IPS DF 6.9 (cell line): ENCODE results near the gene ABT1.

ENCODE experiments used
- DNase-seq: peaks from one replicate; pipeline ENCODE4 v3.0.0-alpha.2; 2013; ENCODE audit warnings: low read depth, low spot score
- H3K27ac ChIP-seq: one replicate; pipeline ENCODE4 v1.5.1; 2013; ENCODE audit warnings: low read length, control low read depth
- H3K27me3 ChIP-seq: 2 replicates; pipeline ENCODE4 v1.6.1; 2013; ENCODE audit warnings: mild to moderate bottlenecking, low read length; ENCODE audit not compliant: control insufficient read depth, insufficient read depth
- H3K36me3 ChIP-seq: 2 replicates; pipeline ENCODE4 v1.6.1; 2013; ENCODE audit warnings: low read length; ENCODE audit not compliant: control insufficient read depth, insufficient read depth
- H3K4me1 ChIP-seq: 2 replicates; pipeline ENCODE4 v1.6.1; 2013; ENCODE audit warnings: low read length; ENCODE audit not compliant: control insufficient read depth, insufficient read depth
- H3K4me3 ChIP-seq: 2 replicates; pipeline ENCODE4 v1.5.1; 2013; ENCODE audit warnings: mild to moderate bottlenecking, low read length
- H3K9me3 ChIP-seq: 2 replicates; pipeline ENCODE4 v1.6.1; 2013; ENCODE audit warnings: low read length, inconsistent platforms; ENCODE audit not compliant: control insufficient read depth, insufficient read depth
- WGBS: extraction: QIAGEN DNeasy Blood & Tissue Kit; methylation state at CpG from one replicate; pipeline ENCODE4 v1.1.7; 2013; ENCODE audit warnings: mixed read lengths, missing lambda C conversion rate; ENCODE audit not compliant: insufficient read length, insufficient coverage; 5-methylcytosine and 5-hydroxymethylcytosine counted together

Gene ABT1

GRCh38 chr6:26629359-26629758, 32.6 kb downstream of the ABT1 start:
- no peaks in the 10 kb centered on the region for H3K9me3 ChIP-seq
- no peak for DNase-seq
- H3K27ac ChIP-seq = no peak overlapping the region
- no CpG with 5 or more reads among the region's 1 CpG for WGBS
- H3K4me1 ChIP-seq = no peaks in the 10 kb centered on the region
- no peak overlapping the region for H3K4me3 ChIP-seq
- no peaks in the 10 kb centered on the region for H3K27me3 ChIP-seq
- H3K36me3 ChIP-seq = no peaks in the 10 kb centered on the region

GRCh38 chr6:26640806-26641205, 44.1 kb downstream of the ABT1 start:
- Histone ChIP-seq H3K27me3 (no peaks in the 10 kb centered on the region), H3K4me3 (no peak overlapping the region), H3K36me3 (peaks cover 4% of the 10 kb centered on the region; the same call in 1 of the 2 replicates), H3K27ac (no peak overlapping the region), H3K9me3 (no peaks in the 10 kb centered on the region), H3K4me1 (no peaks in the 10 kb centered on the region)
- WGBS = no CpG with 5 or more reads among the region's 2 CpGs
- no peak for DNase-seq

GRCh38 chr6:26646074-26646473, 49.3 kb downstream of the ABT1 start:
- no peaks in the 10 kb centered on the region for H3K9me3 ChIP-seq
- no peak overlapping the region for H3K4me3 ChIP-seq
- no peaks in the 10 kb centered on the region for H3K27me3 ChIP-seq
- H3K27ac ChIP-seq = no peak overlapping the region
- WGBS = no CpG with 5 or more reads among the region's 1 CpG
- DNase-seq = no peak
- H3K4me1 ChIP-seq = no peaks in the 10 kb centered on the region
- H3K36me3 ChIP-seq = peaks cover 4% of the 10 kb centered on the region; the same call in 1 of the 2 replicates
